ENCODE data around the gene CLTA.
"Not testable (repeated sequence)": the region's sequence is repeated elsewhere in the genome, so short reads cannot be mapped to it uniquely, and the experiment has no call there.

Gene CLTA

GRCh38 chr9:36191686-36192085 lies 965 bp downstream of the CLTA start:
- no peak for DNase-seq

GRCh38 chr9:36192196-36192595 lies 1.5 kb downstream of the CLTA start:
- DNase-seq: no peak

- no peak for DNase-seq
These were observed 2.3 kb downstream of the CLTA start for GRCh38 chr9:36193023-36193422.

GRCh38 chr9:36194326-36195000 lies 3.7 kb downstream of the CLTA start:
- DNase-seq: no peak

- no peak for DNase-seq
These were observed 14.3 kb downstream of the CLTA start for GRCh38 chr9:36204906-36205547.

GRCh38 chr9:36207016-36207415 lies 16.3 kb downstream of the CLTA start:
- DNase-seq: no peak

- DNase-seq: no peak
These were observed 16.9 kb downstream of the CLTA start for GRCh38 chr9:36207546-36208012.

- DNase-seq: no peak
These were observed 18.0 kb downstream of the CLTA start for GRCh38 chr9:36208521-36209253.

GRCh38 chr9:36210722-36211121 lies 20.0 kb downstream of the CLTA start:
- DNase-seq: no peak

- no peak for DNase-seq
These were observed 20.8 kb downstream of the CLTA start for GRCh38 chr9:36211510-36211909.

GRCh38 chr9:36213387-36213786 lies 22.7 kb downstream of the CLTA start:
- no peak for DNase-seq

GRCh38 chr9:36213989-36214388 lies 23.3 kb downstream of the CLTA start:
- no peak for DNase-seq

- no peak for DNase-seq
These were observed 23.9 kb downstream of the CLTA start for GRCh38 chr9:36214571-36214970.

- no peak for DNase-seq
These were observed 26.7 kb downstream of the CLTA start for GRCh38 chr9:36217256-36217968.

- DNase-seq: no peak
These were observed 27.3 kb downstream of the CLTA start for GRCh38 chr9:36218011-36218410.

GRCh38 chr9:36218411-36218901 lies 27.7 kb downstream of the CLTA start:
- DNase-seq: no peak

GRCh38 chr9:36221667-36222066 lies 30.9 kb downstream of the CLTA start:
- no peak for DNase-seq

GRCh38 chr9:36222449-36222848 lies 31.7 kb downstream of the CLTA start:
- DNase-seq: no peak

GRCh38 chr9:36237230-36237629 lies 46.5 kb downstream of the CLTA start:
- DNase-seq: no peak

- not testable (repeated sequence) for DNase-seq
These were observed 48.5 kb downstream of the CLTA start for GRCh38 chr9:36239205-36239604.

GRCh38 chr9:36239675-36240074 lies 49.0 kb downstream of the CLTA start:
- DNase-seq: not testable (repeated sequence)

- DNase-seq: no peak
These were observed 55.2 kb downstream of the CLTA start for GRCh38 chr9:36245906-36246305.

GRCh38 chr9:36247356-36247755 lies 56.6 kb downstream of the CLTA start:
- DNase-seq: no peak
